ENCODE data around the gene ARPC5L. TPM values are rescaled to one million over a fixed set of nuclear protein-coding genes. Genes with fewer than 3 reads are reported as not detected.

The ARPC5L gene
- total and polyA plus RNA-seq, 2 of the 8 experiments (the other 6 are each of a cell fraction or from before 2014, with no cell fraction given): 34.1 to 50.6 TPM

DNA sequence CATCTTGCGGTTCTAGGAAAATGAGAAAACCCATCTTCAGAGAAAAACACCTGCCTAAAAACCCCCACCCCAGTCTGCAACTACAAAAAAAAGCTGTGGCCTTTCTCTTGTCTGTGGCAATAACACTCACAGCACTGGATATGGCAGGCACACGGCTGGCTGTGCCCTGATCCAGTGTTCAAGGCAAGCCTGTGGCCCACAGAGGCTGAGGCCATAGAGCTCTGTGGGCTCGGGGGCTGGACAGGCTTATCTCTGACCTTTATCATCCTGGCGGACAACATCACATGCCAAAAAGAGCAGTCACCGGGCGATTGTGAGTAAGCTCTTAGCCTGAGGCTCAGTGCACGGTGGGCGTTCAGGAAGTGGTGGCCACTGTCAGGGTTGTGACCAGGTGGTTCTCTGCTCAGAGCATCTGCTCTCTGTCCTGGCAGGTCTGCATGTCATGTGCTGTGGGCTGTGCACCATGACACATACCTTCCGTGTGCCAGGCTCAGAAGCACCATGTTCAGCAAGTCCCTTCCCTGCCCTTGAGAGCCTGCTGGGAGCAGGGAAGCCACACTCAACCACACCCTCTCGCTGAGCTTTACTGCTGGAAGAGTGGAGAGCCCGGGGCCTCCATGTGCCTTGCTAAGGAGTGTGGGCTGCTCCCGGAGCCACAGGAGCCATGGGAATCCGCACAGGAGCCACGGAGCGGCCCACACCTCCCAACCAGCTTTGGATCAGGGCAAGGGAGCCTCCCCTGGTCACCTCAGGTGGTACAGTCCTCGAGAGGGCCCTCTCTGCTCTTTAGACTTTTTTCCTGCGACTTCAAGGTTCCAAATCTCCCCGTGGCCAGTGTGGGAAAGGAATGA is 43.3 kb upstream of the ARPC5L start:
- Histone ChIP-seq H3K79me2 (ENCODE audit: control insufficient read depth in 1 of 2, insufficient read depth in 2 of 2, low read length in 2 of 2) (no peaks in the 10 kb centered on the region), H3K23me2 (ENCODE audit: low read depth, low read length) (no peaks in the 10 kb centered on the region), H3K4me1 (replicated peaks in 1 of 4; ENCODE audit: control insufficient read depth in 3 of 4, insufficient read depth in 4 of 4, low read length in 3 of 4) (peaks cover 0 to 5% (median 2%) of the 10 kb centered on the region in 4 experiments; a peak in 5 of 7 replicates), H2BK5ac (ENCODE audit: low read depth, low read length) (peak overlapping the region; percentile 41; the same call in 1 of the 2 replicates), H2BK15ac (ENCODE audit: low read length) (no peak overlapping the region), H2BK120ac (replicated peaks; ENCODE audit: low read depth, low read length) (no peak overlapping the region), H3K4me2 (ENCODE audit: insufficient read depth in 1 of 2, low read depth in 2 of 2, low read length in 2 of 2) (no peak overlapping the region), H4K20me1 (replicated peaks in 1 of 2; ENCODE audit: control insufficient read depth in 1 of 2, insufficient read depth in 2 of 2, low read length in 2 of 2) (no peaks in the 10 kb centered on the region), H2BK12ac (ENCODE audit: low read depth, low read length) (no peak overlapping the region; the same call in 1 of the 2 replicates), H3K4me3 (ENCODE audit: extremely low read depth in 1 of 4, insufficient read depth in 2 of 4, low read depth in 3 of 4, low read length in 4 of 4) (no peak overlapping the region), H2BK20ac (ENCODE audit: low read length) (no peak overlapping the region), H3K23ac (ENCODE audit: insufficient read length) (no peak overlapping the region), H3K9me3 (ENCODE audit: insufficient read depth in 2 of 2, low read depth in 1 of 2, low read length in 1 of 2) (no peaks in the 10 kb centered on the region), H3K18ac (ENCODE audit: extremely low read depth, low read length) (0 out of 2 replicates have a peak overlapping the region, but pooled peaks have one; percentile 4), H3K27ac (ENCODE audit: low read depth, low read length) (no peak overlapping the region), H4K8ac (ENCODE audit: extremely low read depth, insufficient read depth, low read length) (no peak overlapping the region), H3K56ac (replicated peaks; ENCODE audit: insufficient read length, low read depth, low read length) (no peak overlapping the region), H3K36me3 (ENCODE audit: control insufficient read depth in 2 of 4, insufficient read depth in 4 of 4, low read length in 3 of 4) (no peaks in the 10 kb centered on the region), H3K27me3 (replicated peaks in 1 of 4; ENCODE audit: control insufficient read depth in 3 of 4, extremely low read depth in 1 of 4, insufficient read depth in 3 of 4, low read length in 3 of 4) (no peaks in the 10 kb centered on the region), H4K91ac (replicated peaks; ENCODE audit: insufficient read length, low read length) (no peak overlapping the region), H3K9ac (replicated peaks in 1 of 4; ENCODE audit: extremely low read depth in 1 of 4, low read depth in 3 of 4, low read length in 3 of 4) (no peak overlapping the region), H3K14ac (ENCODE audit: insufficient read length) (no peak overlapping the region), H3K79me1 (ENCODE audit: low read depth, low read length) (no peaks in the 10 kb centered on the region), H4K5ac (ENCODE audit: insufficient read length, low read depth, low read length) (no peak overlapping the region), H2AK5ac (ENCODE audit: low read depth, low read length) (no peak overlapping the region), H3K4ac (replicated peaks; ENCODE audit: insufficient read length, low read depth, low read length) (no peak overlapping the region), H2AFZ (ENCODE audit: low read length) (peak overlapping the region; percentile 96; the same call in 1 of the 2 replicates)
- no peak for DNase-seq (ENCODE audit: low read depth in 1 of 2, low spot score in 2 of 2)
- POLR2A ChIA-PET (ENCODE audit: partially characterized antibody): interaction anchor here (0.8 to 2.9 kb wide), 7 partner anchors 13 to 48 kb away, joined by 3 to 9 read pairs (median 4); partner anchors contain the start of genes ARPC5L, NR6A1, OLFML2A and RPL35
- CTCF ChIA-PET (ENCODE audit: partially characterized antibody): interaction anchor here (0.5 to 65.2 kb wide), 17 partner anchors 8 to 283 kb away, joined by 3 to 1529 read pairs (median 5); partner anchors contain the start of genes ARPC5L, RPL35 and WDR38
- FAIRE-seq: no peak
- WGBS, 2 experiments (ENCODE audit: extremely low coverage in 1 of 2, insufficient coverage in 1 of 2, insufficient read length in 1 of 2, insufficient replicate concordance in 2 of 2, low coverage in 1 of 2, low lambda C conversion rate in 2 of 2, missing lambda C conversion rate in 1 of 2): 79% methylated on average over 18 of the region's 18 CpGs; no CpG with 5 or more reads in 1 of the 2 experiments
- TF ChIP-seq, protein P1, sequence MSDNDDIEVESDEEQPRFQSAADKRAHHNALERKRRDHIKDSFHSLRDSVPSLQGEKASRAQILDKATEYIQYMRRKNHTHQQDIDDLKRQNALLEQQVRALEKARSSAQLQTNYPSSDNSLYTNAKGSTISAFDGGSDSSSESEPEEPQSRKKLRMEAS (IDR thresholded peaks at IDR 0.05): no peak
- TF ChIP-seq, protein P2, sequence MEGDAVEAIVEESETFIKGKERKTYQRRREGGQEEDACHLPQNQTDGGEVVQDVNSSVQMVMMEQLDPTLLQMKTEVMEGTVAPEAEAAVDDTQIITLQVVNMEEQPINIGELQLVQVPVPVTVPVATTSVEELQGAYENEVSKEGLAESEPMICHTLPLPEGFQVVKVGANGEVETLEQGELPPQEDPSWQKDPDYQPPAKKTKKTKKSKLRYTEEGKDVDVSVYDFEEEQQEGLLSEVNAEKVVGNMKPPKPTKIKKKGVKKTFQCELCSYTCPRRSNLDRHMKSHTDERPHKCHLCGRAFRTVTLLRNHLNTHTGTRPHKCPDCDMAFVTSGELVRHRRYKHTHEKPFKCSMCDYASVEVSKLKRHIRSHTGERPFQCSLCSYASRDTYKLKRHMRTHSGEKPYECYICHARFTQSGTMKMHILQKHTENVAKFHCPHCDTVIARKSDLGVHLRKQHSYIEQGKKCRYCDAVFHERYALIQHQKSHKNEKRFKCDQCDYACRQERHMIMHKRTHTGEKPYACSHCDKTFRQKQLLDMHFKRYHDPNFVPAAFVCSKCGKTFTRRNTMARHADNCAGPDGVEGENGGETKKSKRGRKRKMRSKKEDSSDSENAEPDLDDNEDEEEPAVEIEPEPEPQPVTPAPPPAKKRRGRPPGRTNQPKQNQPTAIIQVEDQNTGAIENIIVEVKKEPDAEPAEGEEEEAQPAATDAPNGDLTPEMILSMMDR (IDR thresholded peaks at IDR 0.05; ENCODE audit: control extremely low read depth in 1 of 3, insufficient read depth in 1 of 3, low read depth in 1 of 3, low read length in 3 of 3): peak; percentile 25 to 29 (median 29); a peak in 3 of 4 replicates
- peak; percentile 32 to 51; a peak in 3 of 4 replicates for TF ChIP-seq RAD21 (IDR thresholded peaks at IDR 0.05 in 1 of 2, conservative IDR thresholded peaks at IDR 0.05 in 1 of 2; ENCODE audit: low read depth in 2 of 2, low read length in 2 of 2)
- TF ChIP-seq EP300 (IDR thresholded peaks at IDR 0.05; ENCODE audit: borderline replicate concordance in 1 of 2, low read depth in 2 of 2, low read length in 2 of 2): peak in 1 of 2 experiments; percentile 57; a peak in 1 of 3 replicates
- TF ChIP-seq EGR1 (IDR thresholded peaks at IDR 0.05; ENCODE audit: borderline replicate concordance, low read depth, low read length): peak; percentile 62; the same call in 1 of the 2 replicates
- TF ChIP-seq FOSL1 (IDR thresholded peaks at IDR 0.05; ENCODE audit: insufficient read depth, low read depth, low read length): no peak
- no peak for TF ChIP-seq SP2 (IDR thresholded peaks at IDR 0.05; ENCODE audit: low read length)

All from H1 (cell line).